SK-N-SH (cell line): ENCODE results near the gene MCM3AP. TPM values are rescaled to one million over a fixed set of nuclear protein-coding genes. Genes with fewer than 3 reads are reported as not detected.

ENCODE experiments used
- CTCF ChIA-PET: fragments of 300-600, 350-600 bp; formaldehyde crosslinking; extraction: SDS; loops from one replicate; lab custom pipeline; 2021; lab: Yijun Ruan, JAX
- POLR2A ChIA-PET: fragments of 350-600 bp; sonication (Branson Sonifier 250); formaldehyde crosslinking; extraction: SDS; loops from one replicate; lab custom pipeline; 2020; ENCODE audit warnings: antibody characterized with exemption, inconsistent platforms; lab: Yijun Ruan, JAX
- DNase-seq: peaks from one replicate; pipeline ENCODE4 v3.0.0; 2012
- H2AFZ ChIP-seq: fragments of 200-600 bp; sonication (generic); 2 replicates; pipeline ENCODE4 v1.8.1; 2016; ENCODE audit warnings: antibody characterized with exemption, mild to moderate bottlenecking, low read depth
- H3F3A ChIP-seq: fragments of 200-600 bp; sonication (generic); replicated peaks from 2 replicates; pipeline ENCODE3; 2016; ENCODE audit warnings: antibody characterized with exemption, mild to moderate bottlenecking; ENCODE audit not compliant: insufficient read depth
- H3K27ac ChIP-seq, 2 experiments: fragments of 200-500 bp in 1 of 2; fragments of 200-600 bp in 1 of 2; sonication (Bioruptor generic) in 1 of 2; sonication (generic), shearing (Covaris generic) in 1 of 2; 2 replicates each; pipeline versions ENCODE4 v1.5.1 to v1.6.1; 2014 to 2016; ENCODE audit warnings: low read depth in 2 of 2, inconsistent platforms in 1 of 2, low read length in 1 of 2, mild to moderate bottlenecking in 1 of 2, mixed read lengths in 1 of 2
- H3K27me3 ChIP-seq: fragments of 200-600 bp; sonication (generic), shearing (Covaris generic); 2 replicates; pipeline ENCODE4 v1.6.1; 2016; ENCODE audit warnings: mixed run types; ENCODE audit not compliant: insufficient read depth
- H3K36me3 ChIP-seq, 2 experiments: fragments of 200-500 bp in 1 of 2; fragments of 200-600 bp in 1 of 2; sonication (Bioruptor generic) in 1 of 2; sonication (generic) in 1 of 2; replicated peaks in 1 of 2; 2 replicates each; pipeline versions ENCODE3 to v1.5.1; 2014 to 2016; ENCODE audit warnings: low read length in 1 of 2, mild to moderate bottlenecking in 1 of 2; ENCODE audit not compliant: insufficient read depth in 2 of 2, control insufficient read depth in 1 of 2
- H3K4me1 ChIP-seq, 2 experiments: fragments of 200-500 bp in 1 of 2; fragments of 200-600 bp in 1 of 2; sonication (Bioruptor generic) in 1 of 2; sonication (generic), shearing (Covaris generic) in 1 of 2; 2 replicates each; pipeline versions ENCODE4 v1.5.1 to v1.6.1; 2014 to 2016; ENCODE audit warnings: low read depth in 1 of 2, low read length in 1 of 2, mixed run types in 1 of 2; ENCODE audit not compliant: insufficient read depth in 2 of 2, control insufficient read depth in 1 of 2
- H3K4me2 ChIP-seq: fragments of 200-600 bp; sonication (generic), shearing (Covaris generic); 2 replicates; pipeline ENCODE4 v1.6.1; 2017; ENCODE audit warnings: mixed run types
- H3K4me3 ChIP-seq, 2 experiments: fragments of 200-500 bp in 1 of 2; fragments of 200-600 bp in 1 of 2; sonication (Bioruptor generic) in 1 of 2; sonication (generic), shearing (Covaris generic) in 1 of 2; 2 replicates each; pipeline versions ENCODE4 v1.5.1 to v1.8.1; 2014 to 2016; ENCODE audit warnings: low read depth in 2 of 2, inconsistent platforms in 1 of 2, low read length in 1 of 2, mild to moderate bottlenecking in 1 of 2, mixed read lengths in 1 of 2, moderate library complexity in 1 of 2
- H3K79me2 ChIP-seq: fragments of 200-600 bp; sonication (generic); 2 replicates; pipeline ENCODE4 v1.8.1; 2017; ENCODE audit warnings: mild to moderate bottlenecking; ENCODE audit not compliant: insufficient read depth
- H3K9ac ChIP-seq: fragments of 200-600 bp; sonication (generic); 2 replicates; pipeline ENCODE4 v1.6.1; 2017; ENCODE audit warnings: mixed run types
- H3K9me2 ChIP-seq: fragments of 200-600 bp; sonication (generic); 2 replicates; pipeline ENCODE4 v1.6.1; 2017; ENCODE audit warnings: mixed run types
- H3K9me3 ChIP-seq: fragments of 200-600 bp; sonication (generic); 2 replicates; pipeline ENCODE4 v1.6.1; 2017; ENCODE audit warnings: mixed run types, mild to moderate bottlenecking, moderate library complexity
- H4K20me1 ChIP-seq: fragments of 200-600 bp; sonication (generic); 2 replicates; pipeline ENCODE4 v1.6.1; 2017; ENCODE audit warnings: mild to moderate bottlenecking, mixed run types; ENCODE audit not compliant: insufficient read depth
- CHD2 ChIP-seq: fragments of 150-350 bp; IDR thresholded peaks from 2 replicates; pipeline ENCODE4 v1.6.1; 2018; ENCODE audit warnings: low read length; ENCODE audit not compliant: partially characterized antibody
- ELF1 ChIP-seq: IDR thresholded peaks from 2 replicates; pipeline ENCODE4 v1.4.0; 2012
- EP300 ChIP-seq, 2 experiments: IDR thresholded peaks; 2 replicates each; pipeline versions ENCODE4 v1.4.0 to v1.6.1; 2012; ENCODE audit warnings: borderline replicate concordance in 1 of 2, low read depth in 1 of 2, low read length in 1 of 2
- FOXM1 ChIP-seq: IDR thresholded peaks from 2 replicates; pipeline ENCODE4 v1.4.0; 2012; ENCODE audit warnings: low read depth, mild to moderate bottlenecking
- GABPA ChIP-seq: IDR thresholded peaks from 2 replicates; pipeline ENCODE4 v1.4.0; 2012; ENCODE audit warnings: low read depth, mild to moderate bottlenecking
- GATA2 ChIP-seq: sonication (generic); formaldehyde crosslinking; IDR thresholded peaks from 2 replicates; pipeline ENCODE4 v1.5.0; 2020; ENCODE audit warnings: mild to moderate bottlenecking, missing genetic modification reagents
- JUND ChIP-seq: IDR thresholded peaks from 2 replicates; pipeline ENCODE4 v1.4.0; 2012
- MAX ChIP-seq: IDR thresholded peaks from 2 replicates; pipeline ENCODE4 v1.4.0; 2012; ENCODE audit warnings: low read depth
- MEF2A ChIP-seq: IDR thresholded peaks from 2 replicates; pipeline ENCODE4 v1.4.0; 2012; ENCODE audit warnings: low read depth, borderline replicate concordance
- MXI1 ChIP-seq: IDR thresholded peaks from 2 replicates; pipeline ENCODE4 v1.6.1; 2012; ENCODE audit warnings: mild to moderate bottlenecking, low read depth, low read length, improper control_type of control experiment
- POLR2AphosphoS5 ChIP-seq: IDR thresholded peaks from 2 replicates; pipeline ENCODE4 v1.6.1; 2012; ENCODE audit warnings: low read depth, low read length
- RAD21 ChIP-seq: IDR thresholded peaks from 2 replicates; pipeline ENCODE4 v1.6.1; 2012; ENCODE audit warnings: mild to moderate bottlenecking, low read length
- RCOR1 ChIP-seq: fragments of 150-350 bp; IDR thresholded peaks from 2 replicates; pipeline ENCODE4 v1.6.1; 2017; ENCODE audit warnings: antibody characterized with exemption, low read length
- RFX5 ChIP-seq: IDR thresholded peaks from 2 replicates; pipeline ENCODE4 v1.6.1; 2012; ENCODE audit warnings: mild to moderate bottlenecking, improper control_type of control experiment, low read length
- RXRA ChIP-seq: IDR thresholded peaks from 2 replicates; pipeline ENCODE4 v1.4.0; 2012; ENCODE audit warnings: low read depth, mild to moderate bottlenecking, borderline replicate concordance
- SIN3A ChIP-seq: IDR thresholded peaks from 2 replicates; pipeline ENCODE4 v1.6.1; 2012; ENCODE audit warnings: low read depth, mild to moderate bottlenecking, low read length, moderate library complexity, borderline replicate concordance
- SMC3 ChIP-seq: IDR thresholded peaks from 2 replicates; pipeline ENCODE4 v1.6.1; 2012; ENCODE audit warnings: low read depth, low read length, improper control_type of control experiment
- TAF1 ChIP-seq: IDR thresholded peaks from 2 replicates; pipeline ENCODE4 v1.6.1; 2012; ENCODE audit warnings: low read depth, mild to moderate bottlenecking, low read length, moderate library complexity, borderline replicate concordance
- TEAD4 ChIP-seq: IDR thresholded peaks from 2 replicates; pipeline ENCODE4 v1.4.0; 2012; ENCODE audit warnings: mild to moderate bottlenecking, borderline replicate concordance; ENCODE audit not compliant: insufficient read depth
- USF1 ChIP-seq: IDR thresholded peaks from 2 replicates; pipeline ENCODE4 v1.4.0; 2012; ENCODE audit warnings: low read depth, borderline replicate concordance
- USF2 ChIP-seq: fragments of 150-350 bp; IDR thresholded peaks from 2 replicates; pipeline ENCODE4 v1.6.1; 2017; ENCODE audit warnings: antibody characterized with exemption, low read length, low read depth, borderline replicate concordance
- YY1 ChIP-seq: IDR thresholded peaks from 2 replicates; pipeline ENCODE4 v1.4.0; 2012; ENCODE audit warnings: low read depth, mild to moderate bottlenecking
- ZBTB33 ChIP-seq: IDR thresholded peaks from 2 replicates; pipeline ENCODE4 v1.4.0; 2012; ENCODE audit warnings: low read depth, borderline replicate concordance
- WGBS: methylation state at CpG from one replicate; pipeline ENCODE4 v1.1.6; 2017; ENCODE audit warnings: low lambda C conversion rate; 5-methylcytosine and 5-hydroxymethylcytosine counted together
- polyA plus RNA-seq, 3 experiments: library from polyadenylated mRNA; depleted of rRNA; stranded (reverse); fragments of >200 nt; gene quantifications; 2 replicates each; pipeline ENCODE4 v1.2.3, GENCODE V29; 2012

MCM3AP gene
- polyA plus RNA-seq, 1 of the 3 experiments (the other 2 are of a cell fraction), result 42.9 TPM

GRCh38 chr21:46248827-46249226, 36.6 kb downstream of the MCM3AP start:
- Histone ChIP-seq H3K9me2 (no peaks in the 10 kb centered on the region), H3K79me2 (no peaks in the 10 kb centered on the region), H3K27ac (no peak overlapping the region), H3K36me3 (peaks cover 72 to 77% of the 10 kb centered on the region in 2 experiments), H3K4me2 (no peak overlapping the region), H3K9ac (no peak overlapping the region), H3F3A (peaks cover 9% of the 10 kb centered on the region), H2AFZ (no peak overlapping the region), H3K9me3 (no peaks in the 10 kb centered on the region), H3K4me1 (peaks cover 0 to 3% of the 10 kb centered on the region in 2 experiments; a peak in 1 of 4 replicates), H4K20me1 (no peaks in the 10 kb centered on the region), H3K27me3 (no peaks in the 10 kb centered on the region), H3K4me3 (no peak overlapping the region)
- ChIA-PET CTCF (interaction anchor here (1.2 kb wide), 1 partner anchor 36 kb away, joined by 3 read pairs; no protein-coding TSS in a partner anchor), POLR2A (no interaction called here)
- no peak for DNase-seq
- WGBS, result 100% methylated on average over 2 of the region's 2 CpGs
- TF ChIP-seq RFX5 (no peak), RXRA (no peak), ELF1 (no peak), GATA2 (CRISPR knock-in tag) (no peak), MEF2A (no peak), CHD2 (no peak), RAD21 (no peak), SMC3 (no peak), MAX (no peak), TEAD4 (no peak), TAF1 (no peak), POLR2AphosphoS5 (no peak), GABPA (no peak)

- no peak for DNase-seq
- Histone ChIP-seq H3K4me2 (no peak overlapping the region), H3K9me3 (no peaks in the 10 kb centered on the region), H3K79me2 (no peaks in the 10 kb centered on the region), H4K20me1 (no peaks in the 10 kb centered on the region), H2AFZ (no peak overlapping the region), H3F3A (peaks cover 9% of the 10 kb centered on the region), H3K9ac (no peak overlapping the region), H3K4me3 (no peak overlapping the region), H3K27me3 (no peaks in the 10 kb centered on the region), H3K36me3 (peaks cover 73 to 78% of the 10 kb centered on the region in 2 experiments), H3K9me2 (no peaks in the 10 kb centered on the region), H3K4me1 (peaks cover 0 to 3% of the 10 kb centered on the region in 2 experiments; a peak in 1 of 4 replicates), H3K27ac (no peak overlapping the region; a peak in 1 of 4 replicates)
- ChIA-PET POLR2A (no interaction called here), CTCF (no interaction called here)
- 100% methylated on average over 1 of the region's 1 CpG for WGBS
- TF ChIP-seq FOXM1 (no peak), YY1 (no peak), GABPA (no peak), TEAD4 (no peak), USF1 (no peak), JUND (no peak), MXI1 (no peak), USF2 (no peak), POLR2AphosphoS5 (no peak), RFX5 (no peak), ZBTB33 (no peak), SMC3 (no peak), RCOR1 (no peak), SIN3A (no peak), EP300 (IDR thresholded peaks at IDR 0.05; ENCODE audit: borderline replicate concordance in 1 of 2, low read depth in 1 of 2, low read length in 1 of 2) (no peak), GATA2 (CRISPR knock-in tag) (no peak)
Observed at GRCh38 chr21:46248422-46248782, 37.0 kb downstream of the MCM3AP start.
